ENCODE data around the gene CLSTN3. TPM values are rescaled to one million over a fixed set of nuclear protein-coding genes. Genes with fewer than 3 reads are reported as not detected.

The CLSTN3 gene
- total RNA-seq, 1 donor from 2014 or later, result 46.2 TPM

DNA sequence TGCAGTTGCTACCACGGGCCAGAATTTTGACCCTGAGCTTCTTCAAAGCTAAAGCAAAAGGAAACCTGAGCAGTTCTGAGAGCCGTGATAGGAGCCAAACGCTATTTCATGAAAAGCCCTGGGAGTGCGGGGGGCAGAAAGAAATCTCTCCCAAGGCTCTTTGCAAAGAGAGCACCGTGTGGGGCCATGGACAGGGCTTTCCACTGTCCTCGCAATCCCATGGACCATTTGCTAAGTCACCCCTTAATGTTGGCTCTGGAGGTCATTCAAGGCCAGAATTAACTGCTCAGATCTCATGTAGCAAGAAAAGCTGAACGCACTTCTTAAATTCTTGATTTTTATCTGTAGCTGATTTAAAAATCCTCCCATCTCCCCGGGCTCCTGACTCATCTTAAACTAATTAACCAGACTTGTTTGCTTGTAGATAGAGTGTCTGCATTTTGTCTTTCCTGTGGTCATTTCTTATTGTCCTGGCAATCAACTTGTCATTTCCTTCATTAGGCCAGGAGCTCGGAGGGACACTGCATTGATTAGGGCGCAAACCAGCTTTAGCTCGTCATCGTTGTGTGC is 24.8 kb downstream of the CLSTN3 start:
- no peak for DNase-seq (ENCODE audit: extremely low spot score in 2 of 2)
- Histone ChIP-seq H3K9me3 (no peaks in the 10 kb centered on the region), H3K4me1 (peaks cover 8% of the 10 kb centered on the region), H3K36me3 (peaks cover 0 to 10% of the 10 kb centered on the region in 2 donors), H3K4me3 (no peak overlapping the region), H3K27me3 (no peaks in the 10 kb centered on the region), H3K27ac (no peak overlapping the region)
- intact Hi-C loops (cut with DNase I), result no loop called here
- TF ChIP-seq POLR2A (IDR thresholded peaks at IDR 0.05) (no peak), CTCF (IDR thresholded peaks at IDR 0.05) (no peak), POLR2AphosphoS5 (IDR thresholded peaks at IDR 0.05; ENCODE audit: insufficient read depth in 1 of 2, low read depth in 1 of 2) (no peak)

DNA sequence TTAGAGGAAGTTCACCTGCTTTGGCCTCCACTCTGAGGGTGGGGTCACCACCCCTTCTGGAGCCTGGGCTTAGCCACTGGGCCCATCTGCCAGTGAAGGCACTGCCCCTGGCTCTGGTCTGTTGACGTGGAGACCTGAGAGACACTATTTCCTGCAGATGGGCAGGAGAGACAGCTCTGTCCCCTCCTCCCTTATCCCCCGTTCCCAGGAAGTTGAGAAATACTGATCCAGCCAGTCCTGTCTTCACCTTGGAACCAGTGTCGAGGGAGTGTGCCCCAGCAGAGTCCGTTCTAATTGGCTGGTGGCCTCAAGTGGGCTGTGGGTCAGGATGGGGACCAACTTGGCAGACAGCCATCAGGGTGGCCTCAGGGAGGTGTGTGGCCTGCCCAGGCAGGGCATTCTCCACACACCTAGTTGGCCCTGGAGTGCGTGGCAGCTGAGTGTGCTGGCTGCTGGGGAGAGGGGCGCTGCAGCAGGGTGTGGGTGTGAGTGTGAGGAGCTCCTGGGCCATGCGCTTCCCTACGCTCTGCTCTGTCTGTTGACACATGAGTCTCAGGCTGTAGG is 25.4 kb downstream of the CLSTN3 start:
- intact Hi-C loops (cut with DNase I), result no loop called here
- no peak overlapping the region for H3K27ac ChIP-seq
- H3K27me3 ChIP-seq, result no peaks in the 10 kb centered on the region
- no peaks in the 10 kb centered on the region for H3K9me3 ChIP-seq
- no peak overlapping the region for H3K4me3 ChIP-seq
- H3K36me3 ChIP-seq, result peaks cover 0 to 6% of the 10 kb centered on the region in 2 donors
- no peak for DNase-seq (ENCODE audit: extremely low spot score in 2 of 2)
- TF ChIP-seq POLR2A (IDR thresholded peaks at IDR 0.05), result no peak
- TF ChIP-seq CTCF (IDR thresholded peaks at IDR 0.05), result no peak
- no peak for TF ChIP-seq POLR2AphosphoS5 (IDR thresholded peaks at IDR 0.05; ENCODE audit: insufficient read depth in 1 of 2, low read depth in 1 of 2)
- H3K4me1 ChIP-seq, result peaks cover 8% of the 10 kb centered on the region

- peaks cover 8% of the 10 kb centered on the region for H3K4me1 ChIP-seq
- no peak overlapping the region for H3K27ac ChIP-seq
- TF ChIP-seq CTCF (IDR thresholded peaks at IDR 0.05), result no peak
- no peak for TF ChIP-seq POLR2AphosphoS5 (IDR thresholded peaks at IDR 0.05; ENCODE audit: insufficient read depth in 1 of 2, low read depth in 1 of 2)
- TF ChIP-seq POLR2A (IDR thresholded peaks at IDR 0.05), result no peak
- H3K27me3 ChIP-seq, result no peaks in the 10 kb centered on the region
- H3K4me3 ChIP-seq, result no peak overlapping the region
- DNase-seq (ENCODE audit: extremely low spot score in 2 of 2), result no peak
- no peaks in the 10 kb centered on the region for H3K9me3 ChIP-seq
- no peaks in the 10 kb centered on the region for H3K36me3 ChIP-seq
- intact Hi-C loops (cut with DNase I), result no loop called here
Measured at GRCh38 chr12:7156259-7157197, 26.4 kb downstream of the CLSTN3 start.

- Histone ChIP-seq H3K27ac (no peak overlapping the region), H3K9me3 (no peaks in the 10 kb centered on the region), H3K4me3 (no peak overlapping the region), H3K36me3 (no peaks in the 10 kb centered on the region), H3K4me1 (peaks cover 8% of the 10 kb centered on the region), H3K27me3 (no peaks in the 10 kb centered on the region)
- TF ChIP-seq POLR2A (IDR thresholded peaks at IDR 0.05) (no peak), CTCF (IDR thresholded peaks at IDR 0.05) (no peak), POLR2AphosphoS5 (IDR thresholded peaks at IDR 0.05; ENCODE audit: insufficient read depth in 1 of 2, low read depth in 1 of 2) (no peak)
- intact Hi-C loops (cut with DNase I), result no loop called here
- DNase-seq (ENCODE audit: extremely low spot score in 2 of 2), result no peak
Measured at GRCh38 chr12:7157391-7157790, 27.2 kb downstream of the CLSTN3 start.
